ENCODE data around the gene CUL7.
"Not testable (repeated sequence)": the region's sequence is repeated elsewhere in the genome, so short reads cannot be mapped to it uniquely, and the experiment has no call there.

CUL7 gene

DNA sequence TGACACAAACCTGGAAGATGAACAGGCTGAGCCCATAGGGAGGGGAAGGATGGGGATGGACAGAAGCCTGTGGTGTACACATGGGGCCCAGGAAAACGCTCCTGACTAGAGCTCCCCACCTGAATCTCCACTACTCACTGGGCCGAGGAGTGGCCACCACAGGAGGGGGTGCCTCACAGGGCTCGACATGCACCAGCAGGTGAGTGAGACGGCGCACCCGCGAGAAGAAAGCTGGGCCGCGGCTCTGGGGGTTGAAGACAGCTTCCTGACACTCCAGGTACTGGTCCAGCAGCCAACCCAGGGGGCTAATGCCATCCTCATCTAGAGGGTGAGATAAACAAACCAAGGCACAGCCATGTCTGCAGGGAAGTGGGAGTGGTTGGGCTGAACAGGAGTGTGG, 10.3 kb downstream of the CUL7 start:
- no peak for DNase-seq

GRCh38 chr6:43041475-43041874, 12.2 kb downstream of the CUL7 start:
- DNase-seq = not testable (repeated sequence)

DNA sequence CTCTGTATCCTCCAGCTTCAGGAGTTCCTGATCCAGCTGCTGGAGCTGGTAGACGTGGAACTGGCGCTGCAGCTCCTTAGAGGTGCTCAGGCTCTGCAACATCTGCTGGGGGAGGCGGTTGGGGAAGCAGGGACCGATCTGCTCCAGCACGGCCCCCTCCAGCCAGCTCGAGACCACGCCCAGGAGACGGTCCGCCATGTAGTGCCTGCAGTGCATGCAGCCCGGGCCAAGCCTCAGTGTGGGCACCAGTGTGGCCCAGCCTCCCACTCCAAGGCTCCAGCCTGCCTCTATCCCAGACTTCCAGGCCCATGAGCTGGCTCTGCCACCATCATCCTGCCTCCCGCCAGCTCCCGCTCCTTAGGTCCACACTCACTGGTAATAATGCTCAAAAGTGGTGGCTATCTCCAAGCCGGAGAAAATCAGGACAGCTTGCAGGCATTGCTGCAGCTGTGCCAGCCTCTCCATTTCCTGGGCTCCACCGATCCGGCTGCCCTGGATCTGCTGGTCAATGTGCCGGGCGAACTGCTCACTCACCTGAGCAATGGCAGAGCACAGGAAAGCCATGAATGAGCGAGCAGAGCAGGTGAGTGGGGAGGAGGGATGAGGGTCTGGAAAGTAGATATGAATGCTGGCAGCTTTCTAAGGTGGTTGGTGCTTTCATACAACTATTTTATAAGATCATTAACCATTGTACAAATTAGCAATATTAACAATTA, 13.0 kb downstream of the CUL7 start:
- no peak for DNase-seq

DNA sequence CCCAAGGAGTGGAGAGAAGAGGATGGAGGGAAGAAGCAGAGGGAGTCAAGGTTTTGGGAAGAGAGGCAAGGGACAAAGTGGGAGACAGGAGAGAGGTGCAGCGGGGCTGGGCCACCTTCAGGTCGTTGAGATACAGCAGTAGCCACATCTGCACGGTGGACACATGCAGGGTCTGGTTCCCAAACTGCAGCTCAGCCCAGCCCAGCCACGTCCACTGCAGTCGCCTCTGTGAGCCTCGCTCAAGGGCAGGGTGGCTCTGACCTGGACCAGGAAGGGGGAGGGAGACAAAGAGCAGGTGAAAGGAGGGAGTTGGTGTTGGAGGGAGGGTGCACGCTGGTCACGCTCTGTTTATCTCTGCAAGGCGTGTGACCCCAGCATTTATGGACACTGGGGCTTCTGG, 14.9 kb downstream of the CUL7 start:
- DNase-seq = no peak

GRCh38 chr6:43037706-43038105, 15.9 kb downstream of the CUL7 start:
- DNase-seq = no peak

DNA sequence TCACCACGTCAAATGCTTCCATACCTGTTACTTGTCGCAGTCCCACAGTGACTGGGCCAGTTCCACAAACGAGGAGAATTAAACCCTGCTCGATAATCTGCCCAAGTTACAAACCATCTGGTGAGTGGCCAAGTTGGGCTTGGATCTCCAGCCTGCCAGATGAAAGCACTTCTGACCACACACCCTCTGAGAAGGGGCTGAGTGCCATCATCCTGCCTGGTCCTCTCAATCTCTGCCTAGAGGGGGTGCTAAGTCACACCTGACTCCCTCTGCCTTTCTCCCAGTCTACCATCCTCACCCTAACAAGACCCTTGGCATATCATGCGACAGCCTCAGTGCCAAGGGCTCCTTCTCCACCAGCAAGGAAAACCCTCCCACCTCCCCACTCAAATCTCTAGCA, 16.5 kb downstream of the CUL7 start:
- DNase-seq = no peak

GRCh38 chr6:43036712-43037111, 16.9 kb downstream of the CUL7 start:
- DNase-seq = no peak

GRCh38 chr6:43035495-43036194, 18.0 kb downstream of the CUL7 start:
- DNase-seq = no peak

DNA sequence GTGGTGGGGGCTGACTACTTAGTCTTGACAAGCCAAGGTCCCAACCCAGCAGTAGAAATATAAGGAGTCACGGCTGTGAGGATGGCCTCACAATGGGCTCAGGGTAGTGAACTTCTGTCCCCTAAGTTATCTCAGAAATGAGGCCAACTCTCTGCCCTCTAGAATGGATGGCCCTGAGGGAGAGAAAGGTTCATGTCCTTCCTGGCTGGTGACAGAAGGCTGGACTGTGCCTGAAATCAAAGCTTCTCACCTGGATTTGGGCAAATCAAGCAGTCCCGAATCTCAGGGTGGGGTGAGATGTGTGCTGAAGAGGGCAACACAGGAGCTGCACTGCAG, 19.5 kb downstream of the CUL7 start:
- DNase-seq = no peak

DNA sequence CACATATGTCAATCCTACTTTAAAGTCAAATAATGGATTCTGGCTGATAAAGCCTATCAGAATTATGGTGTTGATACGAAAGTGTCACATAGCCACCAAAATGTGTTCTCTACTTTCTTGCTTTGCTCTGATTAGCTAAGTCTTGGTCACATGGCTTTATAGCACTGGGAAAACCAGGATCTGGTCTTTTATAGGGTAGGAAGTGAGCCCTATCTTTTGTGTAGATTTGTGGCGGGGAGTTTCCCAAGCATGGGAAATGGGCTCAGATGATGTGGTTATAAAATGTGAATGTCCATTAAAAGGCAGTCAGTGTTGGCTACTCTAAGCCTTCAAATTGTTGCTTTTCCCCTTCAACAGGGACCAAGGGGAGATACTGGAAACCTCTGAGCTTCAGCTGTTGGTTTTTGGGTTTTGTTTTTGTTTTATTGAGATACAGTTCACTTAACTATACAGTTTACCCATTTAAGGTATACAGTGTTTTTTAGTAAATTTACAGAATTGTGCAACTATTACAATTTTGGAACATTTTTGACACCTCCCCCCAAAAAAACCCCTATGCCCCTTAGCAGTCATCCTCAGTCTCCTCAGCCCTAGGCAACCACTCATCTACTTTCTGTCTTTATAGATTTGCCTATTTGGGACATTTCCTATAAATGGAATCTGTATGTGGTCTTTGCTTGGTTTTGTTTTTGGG, 20.0 kb downstream of the CUL7 start:
- no peak for DNase-seq

DNA sequence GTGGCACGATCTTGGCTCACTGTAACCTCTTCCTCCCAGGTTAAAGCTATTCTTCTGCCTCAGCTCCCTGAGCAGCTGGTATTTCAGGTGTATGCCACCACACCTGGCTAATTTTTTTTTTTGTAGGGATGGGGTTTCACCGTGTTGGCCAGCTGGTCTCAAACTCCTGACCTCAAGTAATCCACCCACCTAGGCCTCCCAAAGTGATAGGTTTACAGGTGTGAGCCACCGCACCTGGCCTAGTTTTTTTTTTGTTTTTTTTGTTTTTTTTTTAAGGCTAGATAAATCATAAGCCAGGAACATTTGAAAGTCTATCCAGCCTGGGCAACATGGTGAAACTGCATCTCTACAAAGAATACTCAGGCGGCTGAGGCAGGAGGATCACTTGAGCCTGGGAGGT, 21.3 kb downstream of the CUL7 start:
- no peak for DNase-seq

- DNase-seq = no peak
Measured at GRCh38 chr6:43029120-43029519, 24.5 kb downstream of the CUL7 start.

GRCh38 chr6:43026365-43026764, 27.3 kb downstream of the CUL7 start:
- DNase-seq = no peak

GRCh38 chr6:43024436-43024835, 29.2 kb downstream of the CUL7 start:
- DNase-seq = no peak

- DNase-seq = peak; percentile 21
Measured at GRCh38 chr6:43021270-43022047, 32.2 kb downstream of the CUL7 start, which contains the start of gene RRP36. RRP36 (plus strand) TSS chr6:43021623; CDS start chr6:43021655, 32 bp downstream.

- no peak for DNase-seq
Measured at GRCh38 chr6:43020847-43021246, 32.8 kb downstream of the CUL7 start.

DNA sequence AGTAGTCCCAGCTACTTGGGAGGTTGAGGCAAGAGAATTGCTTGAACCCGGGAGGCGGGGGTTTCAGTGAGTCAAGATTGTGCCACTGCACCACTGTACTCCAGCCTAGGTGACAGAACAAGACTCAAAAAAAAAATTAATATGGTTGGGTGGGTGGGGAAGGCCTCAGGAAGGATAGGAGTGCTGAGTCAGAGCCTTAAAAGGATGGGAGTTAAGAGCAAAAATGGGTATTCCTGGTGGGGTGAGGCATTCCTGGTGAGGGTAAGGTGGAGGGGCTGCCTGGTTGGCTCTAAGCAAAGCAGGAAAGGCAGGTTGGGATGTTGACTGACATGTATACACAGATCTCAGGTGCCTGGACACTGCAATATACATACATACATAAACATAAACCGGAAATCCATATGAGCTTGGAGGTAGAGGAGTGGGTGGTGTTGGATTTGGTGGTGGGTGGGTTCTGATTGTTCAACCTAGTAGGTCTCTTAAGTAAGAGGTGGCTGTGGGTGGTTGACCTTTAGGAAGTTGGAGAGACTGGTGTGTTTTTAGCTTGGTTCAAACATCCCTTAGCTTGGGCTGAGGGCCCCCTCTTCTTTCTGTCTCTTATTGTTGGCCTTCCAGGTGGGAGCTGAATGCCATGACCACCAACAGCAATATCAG, 33.5 kb downstream of the CUL7 start:
- no peak for DNase-seq

DNA sequence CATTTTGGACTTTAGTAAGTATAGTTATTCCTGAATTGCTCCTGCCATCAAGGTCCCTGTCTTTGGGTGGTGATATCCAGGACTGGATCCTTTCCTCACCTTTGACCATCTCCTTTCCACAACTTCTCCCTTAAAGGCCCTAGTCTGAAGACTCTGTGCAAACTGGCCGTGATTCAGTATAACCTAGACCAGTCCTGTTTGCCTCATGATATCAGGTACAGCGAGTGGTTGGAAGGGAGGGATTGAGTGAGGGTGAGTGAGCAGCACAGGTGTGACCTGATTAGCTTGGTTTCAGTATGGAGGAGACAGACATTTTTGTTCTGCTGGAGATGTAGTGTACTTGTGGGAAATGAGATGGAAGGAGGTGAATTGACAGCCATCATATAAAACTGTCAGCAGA, 34.5 kb downstream of the CUL7 start:
- no peak for DNase-seq

DNA sequence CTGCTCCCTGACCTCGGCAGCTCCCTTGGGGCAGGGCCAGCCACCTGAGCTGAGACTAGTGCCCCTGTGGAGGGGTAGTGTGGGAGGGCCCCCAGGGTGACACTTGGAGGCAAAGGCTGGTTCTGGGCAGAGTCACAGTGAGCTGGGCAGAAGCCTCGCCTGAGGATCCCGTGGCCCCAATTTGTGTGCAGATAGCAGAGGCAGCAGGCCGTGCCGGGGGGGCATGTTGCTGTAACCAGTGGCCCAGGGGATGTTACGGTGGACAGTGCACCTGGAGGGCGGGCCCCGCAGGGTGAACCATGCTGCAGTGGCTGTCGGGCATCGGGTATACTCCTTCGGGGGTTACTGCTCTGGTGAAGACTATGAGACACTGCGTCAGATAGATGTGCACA, 36.7 kb downstream of the CUL7 start:
- no peak for DNase-seq

GRCh38 chr6:43016176-43016942, 37.3 kb downstream of the CUL7 start:
- DNase-seq = no peak

- DNase-seq = no peak
Measured at GRCh38 chr6:43014434-43014909, 39.2 kb downstream of the CUL7 start.
